Measurements from ENCODE around the gene ASB2. TPM values are rescaled to one million over a fixed set of nuclear protein-coding genes. Genes with fewer than 3 reads are reported as not detected.

The ASB2 gene
- total and polyA plus RNA-seq, 2 of the 13 experiments (the other 11 are each of a cell fraction or from before 2014, with no cell fraction given) = 0.82 to 4.1 TPM

DNA sequence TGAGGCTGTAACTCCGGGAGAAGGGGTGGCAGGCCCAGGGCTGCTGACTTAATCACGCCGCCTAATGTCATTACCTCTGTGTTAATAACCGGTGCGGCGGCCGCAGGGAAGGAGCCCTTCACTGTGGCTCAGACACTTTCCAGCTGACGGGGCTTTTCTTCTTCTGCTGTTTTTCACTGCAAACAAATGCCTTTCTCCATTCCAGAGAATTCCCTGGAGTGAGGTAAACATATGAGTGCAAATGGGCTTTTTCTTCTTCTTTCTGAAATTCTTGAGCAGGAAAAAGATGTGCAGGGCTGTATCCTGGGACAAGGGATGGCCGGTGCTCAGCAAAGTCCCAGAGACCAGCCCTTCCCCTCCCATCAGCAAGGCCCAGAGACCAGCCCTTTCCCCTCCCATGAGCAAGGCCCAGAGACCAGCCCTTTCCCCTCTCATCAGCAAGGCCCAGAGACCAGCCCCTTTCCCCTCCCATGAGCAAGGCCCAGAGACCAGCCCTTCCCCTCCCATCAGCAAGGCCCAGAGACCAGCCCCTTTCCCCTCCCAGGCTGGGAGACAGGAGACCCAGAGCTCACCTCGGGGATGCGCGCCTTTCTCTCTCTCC, 82.6 kb downstream of the ASB2 start:
- no peak for DNase-seq (ENCODE audit: low spot score)
- intact Hi-C loops (cut with micrococcal nuclease; ENCODE audit: unreplicated experiment) = loop anchor here (1.0 to 10.0 kb wide), 3 partner anchors 109 to 239 kb away; partner anchors contain the start of gene PRIMA1
- FAIRE-seq = peak; percentile 58

More for the DNA sequence above, 82.6 kb downstream of the ASB2 start:
- WGBS (ENCODE audit: low lambda C conversion rate) = 55% methylated on average over 12 of the region's 12 CpGs
- H2AFZ ChIP-seq (ENCODE audit: low read length) = no peak overlapping the region
- no peak overlapping the region for H3K4me3 ChIP-seq (replicated peaks in 1 of 3; ENCODE audit: insufficient read depth in 1 of 3, low read depth in 2 of 3, low read length in 3 of 3)
- peaks cover 62% of the 10 kb centered on the region for H3K4me1 ChIP-seq (ENCODE audit: insufficient read depth, low read length)
- ChIA-PET CTCF (ENCODE audit: low intra/inter-chr PET ratio, low total read pairs) (interaction anchor here (1.5 to 2.9 kb wide), 3 partner anchors 36 to 239 kb away, joined by 4 to 18 read pairs (median 11); no protein-coding TSS in a partner anchor), POLR2A (no interaction called here)
- no peak overlapping the region for H3K27ac ChIP-seq (ENCODE audit: extremely low read length, insufficient read depth, low read length)
- TF ChIP-seq, protein P1, sequence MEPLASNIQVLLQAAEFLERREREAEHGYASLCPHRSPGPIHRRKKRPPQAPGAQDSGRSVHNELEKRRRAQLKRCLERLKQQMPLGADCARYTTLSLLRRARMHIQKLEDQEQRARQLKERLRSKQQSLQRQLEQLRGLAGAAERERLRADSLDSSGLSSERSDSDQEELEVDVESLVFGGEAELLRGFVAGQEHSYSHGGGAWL (CRISPR knock-in tag; IDR thresholded peaks at IDR 0.05) = no peak
- TF ChIP-seq ZNF205 (CRISPR knock-in tag; IDR thresholded peaks at IDR 0.05) (no peak), NFATC3 (CRISPR knock-in tag; IDR thresholded peaks at IDR 0.05) (no peak), RBM22 (optimal IDR thresholded peaks at IDR 0.05; ENCODE audit: low read length) (no peak), KDM5A (IDR thresholded peaks at IDR 0.05; ENCODE audit: borderline replicate concordance, low read length) (no peak), MAZ (IDR thresholded peaks at IDR 0.05; ENCODE audit: borderline replicate concordance, low read depth, low read length) (no peak), MAZ (CRISPR knock-in tag; IDR thresholded peaks at IDR 0.05; ENCODE audit: low read depth) (no peak), ZNF431 (CRISPR knock-in tag; IDR thresholded peaks at IDR 0.05; ENCODE audit: borderline replicate concordance, low read depth) (no peak), ZNF660 (CRISPR knock-in tag; IDR thresholded peaks at IDR 0.05; ENCODE audit: borderline replicate concordance, low read depth) (no peak), HOXA9 (CRISPR knock-in tag; IDR thresholded peaks at IDR 0.05; ENCODE audit: borderline replicate concordance) (no peak)
- TF ChIP-seq, protein P2, sequence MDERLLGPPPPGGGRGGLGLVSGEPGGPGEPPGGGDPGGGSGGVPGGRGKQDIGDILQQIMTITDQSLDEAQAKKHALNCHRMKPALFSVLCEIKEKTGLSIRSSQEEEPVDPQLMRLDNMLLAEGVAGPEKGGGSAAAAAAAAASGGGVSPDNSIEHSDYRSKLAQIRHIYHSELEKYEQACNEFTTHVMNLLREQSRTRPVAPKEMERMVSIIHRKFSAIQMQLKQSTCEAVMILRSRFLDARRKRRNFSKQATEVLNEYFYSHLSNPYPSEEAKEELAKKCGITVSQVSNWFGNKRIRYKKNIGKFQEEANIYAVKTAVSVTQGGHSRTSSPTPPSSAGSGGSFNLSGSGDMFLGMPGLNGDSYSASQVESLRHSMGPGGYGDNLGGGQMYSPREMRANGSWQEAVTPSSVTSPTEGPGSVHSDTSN (CRISPR knock-in tag; IDR thresholded peaks at IDR 0.05) = no peak
- TF ChIP-seq, protein P3, sequence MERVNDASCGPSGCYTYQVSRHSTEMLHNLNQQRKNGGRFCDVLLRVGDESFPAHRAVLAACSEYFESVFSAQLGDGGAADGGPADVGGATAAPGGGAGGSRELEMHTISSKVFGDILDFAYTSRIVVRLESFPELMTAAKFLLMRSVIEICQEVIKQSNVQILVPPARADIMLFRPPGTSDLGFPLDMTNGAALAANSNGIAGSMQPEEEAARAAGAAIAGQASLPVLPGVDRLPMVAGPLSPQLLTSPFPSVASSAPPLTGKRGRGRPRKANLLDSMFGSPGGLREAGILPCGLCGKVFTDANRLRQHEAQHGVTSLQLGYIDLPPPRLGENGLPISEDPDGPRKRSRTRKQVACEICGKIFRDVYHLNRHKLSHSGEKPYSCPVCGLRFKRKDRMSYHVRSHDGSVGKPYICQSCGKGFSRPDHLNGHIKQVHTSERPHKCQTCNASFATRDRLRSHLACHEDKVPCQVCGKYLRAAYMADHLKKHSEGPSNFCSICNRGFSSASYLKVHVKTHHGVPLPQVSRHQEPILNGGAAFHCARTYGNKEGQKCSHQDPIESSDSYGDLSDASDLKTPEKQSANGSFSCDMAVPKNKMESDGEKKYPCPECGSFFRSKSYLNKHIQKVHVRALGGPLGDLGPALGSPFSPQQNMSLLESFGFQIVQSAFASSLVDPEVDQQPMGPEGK (CRISPR knock-in tag; IDR thresholded peaks at IDR 0.05) = no peak
- no peaks in the 10 kb centered on the region for H3K36me3 ChIP-seq (replicated peaks in 1 of 2; ENCODE audit: control insufficient read depth in 1 of 2, insufficient read depth in 2 of 2, low read length in 2 of 2)
- H3K79me2 ChIP-seq (ENCODE audit: insufficient read depth, low read length) = no peaks in the 10 kb centered on the region
- H3K27me3 ChIP-seq (ENCODE audit: control insufficient read depth in 1 of 2, insufficient read depth in 2 of 2, low read length in 2 of 2) = peaks cover 6 to 44% of the 10 kb centered on the region in 2 experiments; a peak in 4 of 5 replicates
- H3K9me3 ChIP-seq (ENCODE audit: low read length) = no peaks in the 10 kb centered on the region
- H3K4me2 ChIP-seq (ENCODE audit: low read depth, low read length) = peak overlapping the region; percentile 60; the same call in 1 of the 2 replicates
- in situ Hi-C loops (cut with HindIII; ENCODE audit: extremely low pct_ligation_motif_present, low pct_unique_long_range_greater_than_20kb) = no loop called here
- no peak for ATAC-seq
- BruUV-seq (replicated peaks) = no TSS peak
- no peak overlapping the region for H3K9ac ChIP-seq (ENCODE audit: insufficient read depth, low read depth, low read length)
- no peaks in the 10 kb centered on the region for H4K20me1 ChIP-seq (ENCODE audit: insufficient read depth, low read length)
